ENCODE measurements around the gene SLC2A4RG.

- TF ChIP-seq CTCF (IDR thresholded peaks at IDR 0.05; ENCODE audit: poor library complexity) (no peak), EZH2phosphoT487 (IDR thresholded peaks at IDR 0.05; ENCODE audit: low read depth, severe bottlenecking, unreplicated experiment) (no peak)
Measured at GRCh38 chr20:63694584-63695423, 44.8 kb upstream of the SLC2A4RG start.

Data from hepatocyte (in vitro differentiated cells).